Measurements from ENCODE around the gene SH2B2.
A peak's percentile ranks its signal among the peaks of the same experiment; 100 is the strongest.

Gene SH2B2

DNA sequence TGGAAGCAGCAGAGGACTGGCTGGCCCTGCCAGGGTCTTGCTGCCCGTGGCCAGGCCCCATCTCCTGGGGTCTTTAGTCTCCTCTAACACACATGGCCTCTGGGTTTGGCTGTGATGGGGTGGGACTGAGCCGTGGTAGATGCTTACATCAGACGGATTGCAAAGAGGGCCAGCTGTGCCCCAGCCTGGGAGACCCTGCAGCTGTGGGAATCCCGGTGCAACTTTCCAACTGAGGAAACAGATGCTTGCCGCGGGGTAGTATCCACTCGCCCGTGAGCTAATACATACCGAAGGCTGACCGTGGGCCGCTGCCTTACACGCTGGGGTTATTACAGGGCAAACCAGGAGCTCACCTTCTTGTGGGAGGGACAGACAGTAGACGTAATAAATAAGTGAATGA is 24.1 kb upstream of the SH2B2 start:
- no peak for DNase-seq (ENCODE audit: low read depth)
- H3K4me3 ChIP-seq (ENCODE audit: low read depth, low read length) = no peak overlapping the region

DNA sequence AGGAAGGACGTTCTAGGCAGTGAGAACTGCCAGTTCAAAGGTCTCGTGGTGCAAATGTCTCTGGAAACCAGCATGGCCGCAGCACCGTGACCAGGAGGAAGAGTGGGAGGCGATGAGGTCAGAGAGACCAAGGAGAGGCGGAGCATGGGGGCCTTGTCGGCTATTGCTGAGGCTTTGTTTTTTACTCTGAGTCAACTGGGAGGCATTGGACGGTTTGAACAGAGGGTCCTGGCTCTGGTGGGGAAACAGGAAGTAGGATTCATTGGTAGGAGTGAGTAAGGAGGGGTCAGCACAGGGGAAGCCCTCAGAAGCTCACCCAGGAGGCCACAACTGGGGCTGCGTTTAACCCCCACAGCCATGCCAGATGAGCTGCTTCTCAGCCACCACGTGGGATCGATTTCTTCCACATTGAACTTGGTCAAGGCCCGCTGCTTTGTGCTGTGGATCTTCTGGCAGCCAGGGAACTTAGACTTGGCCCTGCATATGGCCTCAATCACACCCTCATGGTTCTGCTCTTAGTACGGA is 22.2 kb upstream of the SH2B2 start:
- no peak overlapping the region for H3K4me3 ChIP-seq (ENCODE audit: low read depth, low read length)
- no peak for DNase-seq (ENCODE audit: low read depth)

DNA sequence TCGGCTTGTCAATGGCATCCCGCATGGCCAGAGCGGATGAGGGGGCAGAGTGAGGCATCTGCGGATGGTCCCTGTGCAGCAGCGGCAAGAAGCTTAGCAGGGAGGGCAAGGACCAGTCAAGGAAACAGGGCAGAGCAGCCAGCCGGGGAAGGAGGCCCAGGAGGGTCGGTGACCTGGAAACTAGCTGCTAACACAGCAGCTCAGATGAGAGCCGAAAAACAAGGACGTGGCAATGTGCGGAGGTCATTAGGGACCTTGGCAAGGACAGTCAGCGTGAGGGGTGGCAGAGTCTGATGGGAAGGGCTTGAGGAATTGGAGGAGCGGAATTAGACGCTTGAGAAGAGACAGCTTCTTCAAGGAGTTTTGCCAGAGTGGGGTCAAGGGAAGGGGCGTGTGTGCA is 20.1 kb upstream of the SH2B2 start:
- H3K4me3 ChIP-seq (ENCODE audit: low read depth, low read length) = no peak overlapping the region
- no peak for DNase-seq (ENCODE audit: low read depth)

DNA sequence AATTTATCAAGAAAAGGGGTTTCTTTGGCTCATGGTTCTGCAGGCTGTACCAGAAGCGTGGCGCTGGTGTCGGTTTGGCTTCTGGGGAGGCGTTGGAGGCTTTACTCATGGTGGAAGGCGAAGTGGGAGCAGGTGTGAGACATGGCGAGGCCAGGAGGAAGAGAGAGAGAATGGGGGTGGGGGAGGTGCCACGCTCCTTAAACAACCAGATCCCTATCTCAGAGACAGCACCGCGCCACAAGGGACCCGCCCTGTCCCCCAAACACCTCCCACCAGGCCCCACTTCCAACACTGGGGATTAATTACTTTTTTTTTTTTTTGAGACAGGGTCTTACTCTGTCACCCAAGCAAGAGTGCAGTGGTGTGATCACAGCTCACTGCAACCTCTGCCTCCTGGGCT is 18.0 kb upstream of the SH2B2 start:
- H3K4me3 ChIP-seq (ENCODE audit: low read depth, low read length) = no peak overlapping the region
- no peak for DNase-seq (ENCODE audit: low read depth)

DNA sequence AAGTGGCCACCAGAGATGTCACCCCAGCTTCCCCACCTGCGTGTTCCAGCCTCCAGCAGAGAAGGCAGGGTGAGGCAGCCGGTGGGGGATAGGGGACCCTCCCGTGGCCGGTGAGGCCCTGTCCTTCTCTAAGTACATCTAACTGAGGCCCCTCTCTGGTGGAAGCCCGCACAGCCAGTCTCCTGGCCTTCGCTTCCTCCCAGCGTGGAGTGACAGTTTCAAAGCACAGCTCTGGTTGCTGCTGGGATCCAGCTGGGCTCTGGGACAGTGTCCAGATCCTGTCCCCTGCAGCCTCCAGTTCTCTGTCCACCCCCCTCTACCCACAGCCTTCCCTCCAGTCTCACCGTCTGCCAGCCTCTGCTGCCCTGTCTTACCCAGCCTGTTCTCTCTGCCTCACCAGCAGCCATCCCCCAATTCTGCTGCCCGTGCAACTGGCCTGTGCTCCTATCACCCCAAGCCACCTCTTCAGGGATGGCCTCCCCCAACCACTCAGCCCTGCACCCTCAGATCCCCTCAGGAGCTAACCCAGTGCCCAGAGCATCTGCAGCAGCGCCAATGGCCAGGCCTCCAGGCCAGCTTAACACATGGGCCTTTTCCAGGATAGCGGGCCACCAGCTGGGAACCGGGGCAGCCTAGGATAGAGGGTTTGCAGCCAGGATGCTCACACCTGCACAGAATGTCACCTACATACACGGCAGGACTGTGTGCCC is 16.3 kb upstream of the SH2B2 start:
- DNase-seq (ENCODE audit: low read depth) = no peak
- H3K4me3 ChIP-seq (ENCODE audit: low read depth, low read length) = no peak overlapping the region

DNA sequence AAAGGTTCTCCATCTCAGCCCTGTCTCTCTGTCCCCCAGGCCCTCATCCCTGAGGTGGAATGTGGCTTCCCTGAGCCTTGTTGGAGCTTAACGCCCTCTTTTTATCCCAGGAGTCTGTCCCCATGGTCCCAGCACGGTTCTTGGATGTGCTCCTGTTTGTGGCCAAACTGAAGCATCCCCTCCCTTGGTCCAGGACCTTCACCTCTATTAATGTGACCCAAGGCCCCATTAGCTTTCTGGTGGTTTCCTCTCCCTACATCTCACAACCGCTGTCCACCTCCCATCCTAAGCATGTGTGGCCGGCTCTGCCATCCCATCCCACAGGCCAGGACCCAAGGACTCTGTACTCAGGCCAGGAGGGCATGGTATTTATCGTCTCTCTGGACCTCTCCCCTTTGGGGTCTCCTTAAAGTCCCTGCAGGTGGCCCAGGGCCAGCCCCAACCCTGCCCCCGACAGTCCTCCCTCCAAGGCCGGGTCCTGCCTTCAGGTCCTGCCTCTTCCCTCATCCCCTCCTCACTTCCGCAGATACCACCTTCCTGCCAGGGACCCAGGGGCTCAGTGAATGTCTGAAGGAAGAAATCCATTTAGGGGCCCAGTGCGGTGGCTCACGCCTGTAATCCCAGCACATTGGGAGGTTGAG is 15.4 kb upstream of the SH2B2 start:
- DNase-seq (ENCODE audit: low read depth) = no peak
- no peak overlapping the region for H3K4me3 ChIP-seq (ENCODE audit: low read depth, low read length)

DNA sequence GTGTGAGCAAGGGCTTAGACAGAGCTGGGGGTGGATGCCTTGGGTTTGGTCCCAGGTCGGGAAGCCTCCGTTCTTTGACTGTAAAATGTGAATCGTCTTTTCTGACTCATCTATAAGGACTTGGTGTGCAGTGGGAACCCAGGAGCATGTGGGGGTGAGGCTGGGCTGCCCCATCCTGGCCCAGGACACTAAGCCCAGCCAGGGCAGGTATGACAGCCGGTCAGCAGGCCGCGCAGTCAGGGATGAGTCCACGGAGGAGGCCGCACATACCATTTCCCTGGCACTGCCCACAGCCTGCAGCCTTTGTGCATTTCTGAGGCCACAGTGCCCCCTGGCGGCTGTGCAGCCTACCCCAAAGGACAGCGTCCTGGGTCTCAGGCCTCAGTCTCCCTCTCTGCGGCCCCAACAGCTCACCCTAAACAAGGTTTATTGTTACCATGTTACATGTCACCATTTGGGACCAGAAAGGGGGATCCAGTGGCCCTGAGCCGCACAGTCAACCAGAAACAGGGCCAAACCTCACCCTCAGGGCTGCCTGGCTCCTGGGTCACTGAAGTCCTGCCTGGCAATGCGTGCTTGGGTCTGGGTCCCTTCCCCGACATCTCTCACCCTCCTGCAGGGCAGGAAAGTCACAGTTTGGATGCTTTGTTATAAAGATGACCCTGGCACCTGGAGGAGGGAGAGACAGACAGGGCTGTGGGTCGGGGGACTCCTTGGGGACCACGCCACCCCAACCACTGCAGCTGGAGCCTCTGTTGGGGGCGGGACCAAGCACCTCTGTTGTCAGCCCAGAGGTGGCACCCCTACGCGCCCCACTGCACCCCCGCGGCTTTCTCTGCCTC is 14.4 kb upstream of the SH2B2 start:
- no peak overlapping the region for H3K4me3 ChIP-seq (ENCODE audit: low read depth, low read length)
- peak; percentile 29 for DNase-seq (ENCODE audit: low read depth)

DNA sequence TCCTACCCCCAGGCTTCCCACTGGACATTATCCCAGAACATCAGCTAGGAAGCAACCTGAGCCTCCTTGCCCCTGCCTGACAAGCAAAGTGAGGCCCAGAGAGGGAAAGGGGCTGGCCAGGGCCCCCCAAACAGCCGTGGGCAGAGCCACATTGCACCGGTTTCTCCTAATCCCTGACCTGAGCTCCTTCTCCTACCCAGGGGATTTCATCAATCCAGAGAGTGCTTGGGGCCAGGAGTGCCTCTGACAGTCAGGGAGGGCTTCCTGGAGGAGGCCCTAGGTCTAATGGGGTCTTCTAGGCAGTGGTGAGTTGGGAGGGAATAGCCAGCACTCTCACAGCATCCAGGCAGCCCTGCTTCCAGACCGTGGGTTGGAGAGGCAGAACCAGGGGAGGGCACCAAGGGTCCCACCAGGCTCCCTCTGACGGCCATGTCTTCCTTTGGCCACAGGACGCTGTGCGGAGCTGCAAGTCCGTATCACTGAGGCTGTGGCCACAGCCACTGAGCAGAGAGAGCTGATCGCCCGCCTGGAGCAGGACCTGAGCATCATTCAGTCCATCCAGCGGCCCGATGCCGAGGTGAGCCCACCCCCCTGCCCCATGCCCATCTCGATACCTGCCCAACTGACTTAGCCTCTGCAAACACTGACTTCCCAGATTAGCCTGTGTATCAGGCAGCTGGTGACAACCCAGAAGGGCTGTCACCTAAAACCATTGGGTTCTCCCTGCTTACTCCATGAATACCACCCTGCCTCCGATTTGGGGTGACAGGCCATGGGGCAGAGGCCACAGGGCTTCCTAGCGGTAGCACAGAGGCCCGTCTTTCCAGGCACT is 13.5 kb upstream of the SH2B2 start:
- no peak overlapping the region for H3K4me3 ChIP-seq (ENCODE audit: low read depth, low read length)
- DNase-seq (ENCODE audit: low read depth) = no peak

DNA sequence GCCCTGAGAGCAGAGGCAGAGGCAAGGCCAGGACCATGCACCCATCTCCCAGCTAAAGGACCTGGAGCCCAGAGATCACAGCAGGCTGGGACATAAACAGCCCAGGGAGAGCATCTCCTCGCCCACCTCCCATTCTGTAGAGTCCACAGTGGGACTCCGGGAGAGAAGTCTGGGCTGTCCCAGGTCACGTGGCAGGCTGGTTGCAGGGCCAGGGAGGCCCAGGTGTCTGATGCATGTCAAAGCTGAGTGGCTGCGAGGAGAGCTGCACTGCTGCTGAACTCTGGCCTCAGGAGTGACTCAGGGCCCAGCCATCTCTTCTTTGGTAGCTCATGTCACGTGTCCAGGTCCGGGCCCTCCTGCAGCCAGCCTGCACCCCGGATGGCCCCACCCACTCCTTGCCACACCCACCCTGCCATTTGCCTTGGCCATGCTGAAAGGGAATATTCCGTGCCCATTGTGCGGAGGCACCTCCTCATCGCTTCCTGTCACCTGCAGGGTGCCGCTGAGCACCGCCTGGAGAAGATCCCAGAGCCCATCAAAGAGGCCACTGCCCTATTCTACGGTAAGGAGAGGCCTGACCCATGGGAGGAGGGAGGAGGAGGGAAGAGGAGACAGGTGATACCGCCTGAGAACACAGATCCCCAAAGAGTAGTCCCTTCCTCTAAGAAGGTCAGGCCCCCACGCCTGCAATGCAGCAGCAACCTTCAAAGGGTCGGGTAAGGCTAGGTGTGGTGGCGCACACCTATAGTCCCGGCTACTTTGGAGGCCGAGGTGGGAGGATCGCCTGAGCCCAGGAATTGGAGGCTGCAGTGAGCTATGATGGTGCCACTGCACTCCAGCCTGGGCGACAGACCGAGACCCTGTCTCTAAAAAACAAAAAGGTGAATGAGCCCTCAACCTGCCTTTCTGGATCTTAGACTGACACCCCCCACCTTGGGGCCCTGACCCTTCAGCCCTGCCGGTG is 12.6 kb upstream of the SH2B2 start:
- H3K4me3 ChIP-seq (ENCODE audit: low read depth, low read length) = no peak overlapping the region

DNA sequence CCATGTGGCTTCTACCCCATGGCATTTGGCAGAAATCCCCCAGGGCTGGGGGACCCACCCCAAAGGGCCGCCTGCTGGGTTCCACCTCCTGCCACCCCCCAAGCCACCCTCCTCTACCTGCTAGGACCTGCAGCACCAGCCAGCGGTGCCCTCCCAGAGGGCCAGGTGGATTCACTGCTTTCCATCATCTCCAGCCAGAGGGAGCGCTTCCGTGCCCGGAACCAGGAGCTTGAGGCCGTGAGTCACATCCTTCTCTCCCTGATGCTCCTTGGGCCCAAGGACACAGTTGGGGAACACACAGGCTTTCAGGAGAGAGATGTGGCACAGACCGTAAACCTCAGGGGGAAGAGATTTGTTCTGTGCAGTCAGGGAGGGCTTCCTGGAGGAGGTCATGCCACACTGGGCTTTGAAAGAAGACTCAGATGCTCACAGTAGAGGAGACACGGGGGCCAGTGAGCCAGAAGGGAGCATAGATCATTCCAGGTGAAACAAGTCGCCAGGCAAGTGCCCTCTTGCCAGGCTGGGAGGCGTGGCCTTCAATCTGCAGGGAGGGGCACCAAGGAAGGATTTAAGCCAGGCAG is 11.5 kb upstream of the SH2B2 start:
- DNase-seq (ENCODE audit: low read depth) = no peak
- H3K4me3 ChIP-seq (ENCODE audit: low read depth, low read length) = no peak overlapping the region

More for the DNA sequence above, 12.6 kb upstream of the SH2B2 start:
- DNase-seq (ENCODE audit: low read depth) = no peak

DNA sequence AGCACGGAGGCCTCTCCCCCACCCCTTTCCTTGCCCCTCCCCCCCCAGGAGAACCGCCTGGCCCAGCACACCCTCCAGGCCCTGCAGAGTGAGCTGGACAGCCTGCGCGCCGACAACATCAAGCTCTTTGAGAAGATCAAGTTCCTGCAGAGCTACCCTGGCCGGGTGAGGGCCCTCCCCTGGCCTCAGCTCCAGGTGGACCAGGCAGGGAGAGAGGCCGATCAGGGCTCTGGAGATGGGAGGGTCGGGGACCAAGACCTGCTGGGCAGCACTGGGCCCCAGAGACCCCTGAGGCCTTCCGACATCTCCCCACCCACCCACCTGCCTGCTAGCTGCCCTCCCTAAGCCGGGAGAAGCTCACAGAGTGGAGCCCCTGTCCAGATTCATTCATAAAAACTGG is 8.8 kb upstream of the SH2B2 start:
- H3K4me3 ChIP-seq (ENCODE audit: low read depth, low read length) = no peak overlapping the region
- no peak for DNase-seq (ENCODE audit: low read depth)

DNA sequence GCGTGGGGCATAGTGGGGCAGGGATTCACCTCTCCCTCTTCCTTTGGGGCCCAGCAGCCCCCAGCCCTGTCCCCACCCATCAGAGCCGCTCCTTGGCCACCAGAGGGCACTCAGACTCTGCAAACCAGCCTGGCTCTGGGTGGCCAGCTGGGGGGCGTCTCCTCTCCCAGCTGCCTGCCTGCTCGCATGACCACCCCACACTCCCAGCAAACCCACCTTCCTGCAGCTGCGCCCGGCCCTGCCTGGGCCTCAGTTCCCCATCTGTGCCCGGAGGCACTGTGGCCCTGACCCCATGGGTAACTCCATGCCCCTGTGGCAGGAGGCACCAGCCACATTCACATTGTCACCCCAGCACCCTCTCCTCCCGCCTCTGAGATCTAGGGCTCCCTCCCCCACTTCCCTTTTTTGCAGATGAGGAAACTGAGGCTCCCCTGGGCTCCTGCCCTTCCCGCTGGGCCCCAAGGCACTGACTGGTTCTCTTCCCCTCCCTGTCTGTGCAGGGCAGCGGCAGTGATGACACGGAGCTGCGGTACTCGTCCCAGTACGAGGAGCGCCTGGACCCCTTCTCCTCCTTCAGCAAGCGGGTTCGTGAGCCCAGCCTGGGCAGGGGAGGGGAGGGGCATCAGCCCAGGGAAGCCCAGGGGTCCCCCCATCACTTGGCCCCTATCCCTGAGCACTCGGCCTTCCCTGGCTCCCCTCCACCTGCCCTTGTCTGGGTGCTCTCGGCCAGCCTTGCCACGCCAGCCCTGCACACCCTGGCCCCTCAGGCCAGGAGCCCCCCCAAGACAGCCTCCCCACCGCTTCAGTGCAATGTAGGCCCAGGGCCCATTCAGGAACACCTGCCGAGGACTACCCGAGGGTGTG is 6.9 kb upstream of the SH2B2 start:
- H3K4me3 ChIP-seq (ENCODE audit: low read depth, low read length) = no peak overlapping the region
- DNase-seq (ENCODE audit: low read depth) = no peak

DNA sequence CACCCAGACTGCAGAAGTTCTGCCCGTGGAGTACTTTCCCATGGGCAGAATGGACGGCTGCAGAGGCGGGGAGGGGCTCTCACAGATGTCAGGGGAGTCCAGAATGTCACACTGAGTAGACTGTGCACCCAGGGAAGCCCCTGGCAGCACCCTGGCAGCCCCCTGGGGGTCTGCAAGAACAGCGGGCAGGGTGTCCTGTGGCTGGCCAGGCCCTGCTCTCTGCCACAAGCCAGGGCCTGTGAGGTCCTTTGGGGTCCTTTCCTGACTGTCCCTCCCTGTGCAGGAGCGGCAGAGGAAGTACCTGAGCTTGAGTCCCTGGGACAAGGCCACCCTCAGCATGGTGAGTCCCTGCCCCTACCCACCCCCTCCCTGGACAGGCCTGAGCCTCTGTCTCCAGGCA is 6.1 kb upstream of the SH2B2 start:
- H3K4me3 ChIP-seq (ENCODE audit: low read depth, low read length) = no peak overlapping the region
- DNase-seq (ENCODE audit: low read depth) = no peak

DNA sequence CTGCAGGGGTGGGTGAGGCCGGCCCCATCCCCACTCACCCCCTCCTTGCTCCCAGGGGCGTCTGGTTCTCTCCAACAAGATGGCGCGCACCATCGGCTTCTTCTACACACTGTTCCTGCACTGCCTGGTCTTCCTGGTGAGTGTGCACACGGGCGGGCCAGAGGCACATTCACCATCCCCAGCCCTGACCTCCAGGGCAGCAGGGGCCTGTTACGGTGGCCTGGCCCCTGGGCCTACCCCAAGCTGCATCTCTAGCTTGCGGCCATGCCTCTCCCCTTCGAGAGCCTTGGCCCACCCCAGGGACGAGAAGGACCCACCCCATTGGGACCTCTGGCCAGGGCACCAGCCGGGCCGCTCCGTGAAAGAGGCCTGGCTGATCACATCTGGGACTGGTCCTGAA is 4.9 kb upstream of the SH2B2 start:
- no peak overlapping the region for H3K4me3 ChIP-seq (ENCODE audit: low read depth, low read length)
- DNase-seq (ENCODE audit: low read depth) = no peak

DNA sequence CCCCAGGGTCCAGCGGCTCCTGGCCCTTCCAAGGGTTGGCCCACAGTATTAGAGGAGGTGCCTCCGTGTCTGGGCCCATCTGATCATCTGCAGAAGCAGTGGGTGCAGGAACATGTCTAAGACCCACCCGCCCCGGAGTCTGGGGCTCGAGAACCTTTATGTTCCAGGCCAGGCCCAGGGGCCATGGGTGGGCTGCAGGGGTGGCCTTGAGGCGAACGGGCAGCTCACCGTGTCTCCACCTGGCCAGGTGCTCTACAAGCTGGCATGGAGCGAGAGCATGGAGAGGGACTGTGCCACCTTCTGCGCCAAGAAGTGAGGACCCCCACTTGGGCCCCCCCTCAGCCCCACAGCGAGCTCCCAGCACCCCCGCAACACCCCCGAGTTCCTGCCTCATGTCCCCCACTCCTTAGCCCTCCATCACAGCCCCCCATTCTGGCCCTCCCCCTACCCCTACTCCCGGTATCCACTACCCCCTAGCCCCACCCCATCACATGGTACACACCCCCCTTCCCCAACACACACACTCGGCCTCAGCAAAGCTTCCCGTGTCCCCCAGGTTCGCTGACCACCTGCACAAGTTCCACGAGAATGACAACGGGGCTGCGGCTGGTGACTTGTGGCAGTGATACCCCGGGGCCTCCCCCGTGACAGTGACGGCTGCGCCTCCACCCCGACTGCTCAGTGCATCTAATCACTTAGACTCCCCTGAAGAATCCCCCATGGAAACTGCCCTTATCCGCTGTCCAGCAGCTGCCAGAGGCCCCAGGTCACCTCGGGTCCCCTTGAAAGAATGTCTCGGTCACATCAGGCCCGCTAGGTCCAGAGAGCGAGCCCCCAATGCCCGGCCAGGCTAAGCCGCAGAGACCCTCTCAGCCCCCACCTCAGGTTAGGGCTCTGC is 4.0 kb upstream of the SH2B2 start:
- DNase-seq (ENCODE audit: low read depth) = no peak
- no peak overlapping the region for H3K4me3 ChIP-seq (ENCODE audit: low read depth, low read length)

DNA sequence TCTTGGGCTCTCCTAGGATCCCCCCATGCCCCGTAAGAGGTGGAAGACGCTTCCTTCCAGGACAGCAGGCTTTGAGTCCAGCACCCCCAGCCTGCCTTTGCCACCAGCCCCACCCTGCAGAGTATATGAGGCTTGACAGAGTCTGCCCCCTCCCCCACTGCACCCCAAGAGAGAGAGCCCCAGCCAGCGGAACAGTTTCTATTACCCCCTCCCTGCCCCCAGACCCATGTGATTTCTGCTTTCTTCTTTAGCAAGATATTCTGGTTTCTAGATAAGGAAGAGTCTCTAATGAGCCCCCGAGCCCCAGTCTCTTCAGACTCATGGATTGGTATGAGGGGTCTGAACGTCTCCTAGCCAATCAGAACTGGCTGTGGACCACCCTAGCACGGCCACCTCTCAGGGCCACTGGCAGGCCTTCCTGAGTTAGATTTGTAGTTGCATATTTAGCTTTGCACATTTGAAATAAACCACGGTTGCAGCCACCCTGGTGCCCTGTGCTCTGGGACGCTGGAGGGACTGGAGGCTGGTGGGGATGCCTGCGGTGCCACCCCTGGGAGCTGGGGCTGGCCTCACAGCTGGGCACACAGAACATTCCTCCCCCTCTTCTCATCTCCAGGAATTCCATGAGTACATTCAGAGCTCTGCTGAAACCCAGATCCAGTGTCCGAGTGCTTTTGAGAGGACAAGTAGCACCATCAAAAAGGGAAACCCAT is 3.0 kb upstream of the SH2B2 start:
- no peak for DNase-seq (ENCODE audit: low read depth)
- H3K4me3 ChIP-seq (ENCODE audit: low read depth, low read length) = no peak overlapping the region

Data from skeletal muscle cell (primary cell).